Adrenal gland (tissue), 5 donors: ENCODE measurements around the gene IMMP2L.

Source experiments
- CTCF ChIP-seq, 6 experiments: fragments of 450-650 bp in 4 of 6; fragments of 200-600 bp in 2 of 6; sonication (generic) in 1 of 6; IDR thresholded peaks; 1 replicate in 5 of 6; 2 replicates in 1 of 6; pipeline versions ENCODE4 v1.5.1 to v1.8.0; 2016 to 2021; ENCODE audit warnings: antibody characterized with exemption in 6 of 6, mild to moderate bottlenecking in 2 of 6, moderate library complexity in 1 of 6
- POLR2A ChIP-seq, 2 donors: fragments of 450-650 bp; IDR thresholded peaks; one replicate each; pipeline ENCODE4 v1.6.1; 2017; ENCODE audit warnings: antibody characterized with exemption in 2 of 2, mild to moderate bottlenecking in 2 of 2, moderate library complexity in 1 of 2
- donor health status: DM: no; HTN: no; CAD: no.

- TF ChIP-seq CTCF (IDR thresholded peaks at IDR 0.05) (no peak), POLR2A (IDR thresholded peaks at IDR 0.05) (no peak)
Observed at GRCh38 chr7:111198255-111198654, 364.0 kb downstream of the IMMP2L start.
